ENCODE results near the gene MEIOB.

GRCh38 chr16:1877089-1877488 is 5.1 kb upstream of the MEIOB start:
- no peak for TF ChIP-seq CTCF (IDR thresholded peaks at IDR 0.05)
- no peak for TF ChIP-seq POLR2AphosphoS5 (IDR thresholded peaks at IDR 0.05)
- no peak for TF ChIP-seq EP300 (IDR thresholded peaks at IDR 0.05)
- TF ChIP-seq POLR2A (IDR thresholded peaks at IDR 0.05): no peak

Measured in gastroesophageal sphincter (tissue), 3 donors.